T-helper 17 cell (primary cell): ENCODE measurements around the gene GSTT2B. TPM values are rescaled to one million over a fixed set of nuclear protein-coding genes. Genes with fewer than 3 reads are reported as not detected.
A peak's percentile ranks its signal among the peaks of the same experiment; 100 is the strongest.
"Not testable (repeated sequence)": the region's sequence is repeated elsewhere in the genome, so short reads cannot be mapped to it uniquely, and the experiment has no call there.

Source experiments
- ATAC-seq: fragments of 150-1000 bp; cut with Tn5 transposase; 2 replicates; pipeline ENCODE4 v1.10.0; 2021; ENCODE audit warnings: mild to moderate bottlenecking, moderate library complexity
- DNase-seq, 3 donors: peaks; one replicate each; pipeline versions ENCODE4 v3.0.0 to v3.0.0-alpha.2; 2020 to 2021
- H3K9me3 ChIP-seq: one replicate; pipeline ENCODE4 v1.7.0; 2013; ENCODE audit warnings: low read length, mild to moderate bottlenecking; ENCODE audit not compliant: control insufficient read depth, poor library complexity, severe bottlenecking
- H3K27ac Mint-ChIP-seq: one replicate; pipeline ENCODE4 v1.8.0; 2022; ENCODE audit warnings: mild to moderate bottlenecking, moderate library complexity, mixed read lengths
- H3K27me3 Mint-ChIP-seq: one replicate; pipeline ENCODE4 v1.8.0; 2022; ENCODE audit warnings: mixed read lengths
- H3K36me3 Mint-ChIP-seq: one replicate; pipeline ENCODE4 v1.8.0; 2022; ENCODE audit warnings: low read depth, mixed read lengths
- H3K4me1 Mint-ChIP-seq: one replicate; pipeline ENCODE4 v1.8.0; 2022; ENCODE audit warnings: mild to moderate bottlenecking, mixed read lengths
- H3K4me3 Mint-ChIP-seq: one replicate; pipeline ENCODE4 v1.8.0; 2022; ENCODE audit warnings: mild to moderate bottlenecking, moderate library complexity, mixed read lengths
- total RNA-seq, 4 donors: library from RNA in 2 of 4; stranded (reverse) in 2 of 4; gene quantifications; one replicate each; pipeline ENCODE4 v1.2.3 and lab custom pipeline; 2022 to 2026

GSTT2B gene
- total RNA-seq, 2 donors from 2014 or later: not detected

DNA sequence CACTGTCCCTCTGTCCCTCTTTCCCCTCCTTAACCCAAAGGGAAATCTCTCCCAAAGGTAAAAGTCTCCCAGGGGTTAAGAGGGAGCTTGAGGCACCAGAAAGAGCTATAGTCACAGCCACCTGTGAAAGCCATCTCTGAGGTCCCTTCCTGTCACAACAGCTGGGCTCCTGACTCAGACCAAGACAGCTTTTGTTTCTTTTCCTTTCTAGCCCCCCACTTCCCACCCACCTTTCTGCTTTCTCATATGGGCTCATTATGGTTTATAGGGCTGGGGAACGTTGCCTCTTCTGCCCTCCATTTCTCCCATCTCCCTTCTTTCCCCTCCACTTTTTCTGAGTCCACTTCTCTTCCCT is 47.7 kb downstream of the GSTT2B start:
- ATAC-seq (no peak), DNase-seq (no peak)
- Mint-ChIP-seq H3K27ac (peak overlapping the region; percentile 95), H3K36me3 (no peaks in the 10 kb centered on the region), H3K4me3 (peak overlapping the region; percentile 97), H3K4me1 (peaks cover 11% of the 10 kb centered on the region), H3K27me3 (peaks cover 5% of the 10 kb centered on the region)
- H3K9me3 ChIP-seq: no peaks in the 10 kb centered on the region

GRCh38 chr22:23912293-23912903 is 48.6 kb downstream of the GSTT2B start:
- H3K9me3 ChIP-seq: no peaks in the 10 kb centered on the region
- H3K4me1 Mint-ChIP-seq: peaks cover 11% of the 10 kb centered on the region
- DNase-seq (no peak), ATAC-seq (no peak)
- peaks cover 10% of the 10 kb centered on the region for H3K27me3 Mint-ChIP-seq
- H3K36me3 Mint-ChIP-seq: no peaks in the 10 kb centered on the region
- H3K27ac Mint-ChIP-seq: no peak overlapping the region
- no peak overlapping the region for H3K4me3 Mint-ChIP-seq

- Mint-ChIP-seq H3K4me1 (peaks cover 11% of the 10 kb centered on the region), H3K27me3 (peaks cover 20% of the 10 kb centered on the region), H3K36me3 (no peaks in the 10 kb centered on the region), H3K4me3 (peak overlapping the region; percentile 36), H3K27ac (no peak overlapping the region)
- no peaks in the 10 kb centered on the region for H3K9me3 ChIP-seq
- DNase-seq (no peak), ATAC-seq (no peak)
These were observed 49.5 kb downstream of the GSTT2B start for GRCh38 chr22:23911318-23911980.

DNA sequence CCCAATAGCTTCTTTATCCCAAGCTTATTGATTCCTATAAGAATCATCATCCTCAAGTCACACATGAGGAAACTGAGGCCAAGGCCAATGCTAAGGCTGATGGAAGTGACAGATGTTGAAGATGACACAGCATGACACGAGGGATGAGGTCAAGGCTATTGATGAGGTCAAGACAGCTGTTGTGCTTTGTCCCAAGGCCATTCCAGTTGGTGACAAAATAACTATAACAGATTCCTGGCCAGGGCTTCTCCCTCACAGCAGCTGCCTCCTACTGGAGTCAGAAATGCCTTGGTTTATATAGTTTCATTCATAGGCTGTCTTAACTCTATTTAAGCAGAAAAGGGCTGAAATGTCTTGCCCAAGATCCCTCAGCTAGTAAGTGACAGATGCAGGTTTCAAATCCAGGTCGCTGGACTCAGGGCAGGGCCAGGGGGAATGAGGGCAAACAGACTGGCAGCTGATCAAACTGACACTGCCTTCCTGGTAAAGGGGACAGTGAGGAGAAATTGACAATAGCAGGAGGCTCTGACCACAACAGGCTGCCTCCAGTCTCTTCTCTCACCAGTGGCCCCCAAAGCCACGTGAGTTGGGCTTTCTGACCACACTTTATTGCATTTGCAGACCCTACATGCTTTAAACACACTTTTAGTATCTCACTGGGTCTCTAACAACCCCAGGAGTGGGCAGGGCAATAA is 50.4 kb downstream of the GSTT2B start:
- Mint-ChIP-seq H3K27ac (no peak overlapping the region), H3K36me3 (no peaks in the 10 kb centered on the region), H3K4me1 (peaks cover 11% of the 10 kb centered on the region), H3K4me3 (no peak overlapping the region), H3K27me3 (peaks cover 27% of the 10 kb centered on the region)
- no peak for DNase-seq
- no peaks in the 10 kb centered on the region for H3K9me3 ChIP-seq
- no peak for ATAC-seq

DNA sequence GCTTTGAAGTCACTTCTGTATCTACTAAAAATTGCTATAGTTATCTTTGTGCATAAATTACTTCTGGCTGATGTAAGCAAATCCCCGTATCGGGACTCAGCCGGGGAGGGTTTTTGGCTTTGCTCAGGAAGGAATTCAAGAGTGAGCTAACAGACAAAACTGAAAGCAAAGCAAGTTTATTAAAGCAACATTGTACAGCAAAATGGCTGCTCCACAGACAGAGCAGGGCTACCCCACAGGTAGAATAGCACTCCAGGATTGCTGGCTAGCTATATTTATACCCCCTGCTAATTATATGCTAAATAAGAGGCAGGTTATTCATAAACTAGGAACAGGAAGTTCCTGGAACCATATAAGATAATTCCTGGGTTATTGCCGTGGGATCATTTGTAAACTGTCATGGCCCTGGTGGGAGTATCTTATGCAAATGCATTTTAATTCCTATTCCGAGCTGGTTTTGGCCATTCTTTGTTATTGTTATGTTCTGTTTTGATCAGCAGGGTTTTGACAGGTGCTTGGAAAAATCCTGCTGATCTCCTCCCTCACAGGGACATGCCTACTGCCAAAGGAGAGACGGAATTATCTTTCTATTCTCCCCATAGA is 51.6 kb downstream of the GSTT2B start:
- no peak overlapping the region for H3K4me3 Mint-ChIP-seq
- no peak overlapping the region for H3K27ac Mint-ChIP-seq
- H3K36me3 Mint-ChIP-seq: peaks cover 4% of the 10 kb centered on the region
- H3K4me1 Mint-ChIP-seq: peaks cover 13% of the 10 kb centered on the region
- ATAC-seq: no peak
- peaks cover 36% of the 10 kb centered on the region for H3K27me3 Mint-ChIP-seq
- no peak for DNase-seq
- no peaks in the 10 kb centered on the region for H3K9me3 ChIP-seq

DNA sequence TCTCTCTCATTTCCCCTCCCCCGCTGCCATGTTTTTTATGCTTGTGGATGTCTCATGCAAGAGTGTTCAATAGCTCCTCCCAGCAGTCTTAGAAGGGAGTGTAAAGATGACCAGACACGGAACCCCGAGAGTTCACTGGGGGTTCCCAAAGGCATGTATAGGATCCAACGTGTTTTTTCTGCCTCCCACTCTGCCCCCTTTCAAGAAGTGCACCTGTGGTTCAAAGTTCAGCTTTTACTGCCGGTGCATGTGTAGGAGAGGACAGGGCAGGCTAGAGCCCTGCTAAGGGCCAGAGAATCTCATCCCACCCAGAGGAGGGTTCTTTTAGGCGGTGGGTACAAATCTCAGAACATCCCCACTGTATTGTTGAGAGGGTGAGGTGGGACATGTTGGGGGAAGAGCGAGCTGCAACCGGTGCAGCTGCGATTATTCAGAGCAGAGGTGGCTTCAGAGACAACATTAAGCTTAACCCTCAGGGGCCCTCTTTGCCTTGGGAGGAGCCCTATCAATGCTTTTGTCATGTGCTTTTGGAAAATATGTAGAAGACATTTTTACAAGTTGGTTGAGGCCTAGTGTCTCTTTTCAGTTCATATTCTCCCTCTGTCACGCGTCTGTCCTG is 52.3 kb downstream of the GSTT2B start:
- ATAC-seq (no peak), DNase-seq (no peak)
- Mint-ChIP-seq H3K4me3 (no peak overlapping the region), H3K27me3 (peaks cover 43% of the 10 kb centered on the region), H3K4me1 (peaks cover 12% of the 10 kb centered on the region), H3K36me3 (peaks cover 4% of the 10 kb centered on the region), H3K27ac (no peak overlapping the region)
- H3K9me3 ChIP-seq: no peaks in the 10 kb centered on the region

- not testable (repeated sequence) for H3K27ac Mint-ChIP-seq, H3K4me1 Mint-ChIP-seq, H3K36me3 Mint-ChIP-seq, DNase-seq, ATAC-seq, H3K9me3 ChIP-seq, H3K4me3 Mint-ChIP-seq
- H3K27me3 Mint-ChIP-seq: peaks cover 43% of the 10 kb centered on the region
These were observed 53.6 kb downstream of the GSTT2B start for GRCh38 chr22:23907423-23907822.

Other genes starting within 250 kb of the GSTT2B start
- 1 to 10 TPM; 1.8 to 1.9 TPM for gene ZNF70, start 210.1 kb downstream of the GSTT2B start, total RNA-seq
- 1 to 10 TPM in 1 of 2 donors, not detected in 1; 4.4 TPM for gene VPREB3, start 206.8 kb downstream of the GSTT2B start, total RNA-seq
- under 1 TPM; 0.30 to 0.81 TPM for gene C22orf15, start 198.2 kb downstream of the GSTT2B start, total RNA-seq
- gene CHCHD10, start 193.2 kb downstream of the GSTT2B start, total RNA-seq: 10 to 100 TPM; 31.6 to 44.0 TPM
- 1 to 10 TPM in 1 of 2 donors, under 1 TPM in 1; 0.76 to 1.2 TPM for gene MMP11, start 188.3 kb downstream of the GSTT2B start, total RNA-seq
- gene SMARCB1, start 174.2 kb downstream of the GSTT2B start, total RNA-seq: 10 to 100 TPM; 45.0 to 53.6 TPM
- 1 to 10 TPM; 2.7 to 3.6 TPM for gene DERL3, start 122.2 kb downstream of the GSTT2B start, total RNA-seq
- 10 to 100 TPM in 1 of 2 donors, 1 to 10 TPM in 1; 9.8 to 11.9 TPM for gene SLC2A11, start 103.3 kb downstream of the GSTT2B start, total RNA-seq
- gene MIF, start 66.8 kb downstream of the GSTT2B start, total RNA-seq: 100 to 1,000 TPM; 219 to 223 TPM
- 1 to 10 TPM; 2.4 to 3.5 TPM for gene DDTL, start 5.7 kb upstream of the GSTT2B start, total RNA-seq
- 10 to 100 TPM; 69.4 to 74.2 TPM for gene DDT, start 13.2 kb upstream of the GSTT2B start, total RNA-seq
- gene GSTT2, start 18.9 kb upstream of the GSTT2B start, total RNA-seq: not detected
- not detected for gene GSTT4, start 44.3 kb upstream of the GSTT2B start, total RNA-seq
- 100 to 1,000 TPM; 112 to 126 TPM for gene CABIN1, start 50.1 kb upstream of the GSTT2B start, total RNA-seq
- gene SUSD2, start 220.3 kb upstream of the GSTT2B start, total RNA-seq: 1 to 10 TPM in 1 of 2 donors, under 1 TPM in 1; 0.80 to 1.1 TPM